H4 (cell line): ENCODE data around the gene HOXA9. TPM values are rescaled to one million over a fixed set of nuclear protein-coding genes. Genes with fewer than 3 reads are reported as not detected.

Experiments
- DNase-seq: peaks from one replicate; pipeline ENCODE4 v3.0.0-alpha.2; 2015; ENCODE audit warnings: low spot score
- total RNA-seq: library from RNA; depleted of rRNA; stranded (reverse); fragments of >200 nt; shearing (Covaris generic); gene quantifications from 2 replicates; pipeline ENCODE4 v1.2.3, GENCODE V29; 2014

Gene HOXA9
- total RNA-seq, 1 experiment from 2014 or later: 0.17 TPM

- no peak for DNase-seq
Observed at GRCh38 chr7:27126596-27127327, 38.6 kb downstream of the HOXA9 start.

GRCh38 chr7:27125986-27126394 is 39.3 kb downstream of the HOXA9 start:
- DNase-seq: no peak

- DNase-seq: no peak
Observed at GRCh38 chr7:27124902-27125689, 40.2 kb downstream of the HOXA9 start.

- DNase-seq: no peak
Observed at GRCh38 chr7:27124096-27124901, 41.0 kb downstream of the HOXA9 start.

GRCh38 chr7:27123477-27124053 is 41.8 kb downstream of the HOXA9 start:
- DNase-seq: no peak

GRCh38 chr7:27123007-27123476 is 42.3 kb downstream of the HOXA9 start:
- DNase-seq: no peak

- DNase-seq: no peak
Observed at GRCh38 chr7:27122077-27122910, 43.0 kb downstream of the HOXA9 start.

GRCh38 chr7:27121684-27122076 is 43.7 kb downstream of the HOXA9 start:
- DNase-seq: no peak

- DNase-seq: no peak
Observed at GRCh38 chr7:27119412-27119911, 45.9 kb downstream of the HOXA9 start.

- no peak for DNase-seq
Observed at GRCh38 chr7:27118580-27118979, 46.8 kb downstream of the HOXA9 start.

GRCh38 chr7:27117887-27118491 is 47.3 kb downstream of the HOXA9 start:
- DNase-seq: no peak

- no peak for DNase-seq
Observed at GRCh38 chr7:27116962-27117886, 48.1 kb downstream of the HOXA9 start.

- no peak for DNase-seq
Observed at GRCh38 chr7:27116031-27116961, 49.0 kb downstream of the HOXA9 start.

GRCh38 chr7:27115221-27116026 is 49.9 kb downstream of the HOXA9 start:
- DNase-seq: peak; percentile 97

- DNase-seq: no peak
Observed at GRCh38 chr7:27114881-27115220, 50.5 kb downstream of the HOXA9 start.

- DNase-seq: peak; percentile 81
Observed at GRCh38 chr7:27113991-27114769, 51.2 kb downstream of the HOXA9 start.
